Ovary (tissue), 3 donors: ENCODE data around the gene RDX.

ENCODE experiments used
- CTCF ChIP-seq, 3 donors: fragments of 450-650 bp in 2 of 3; fragments of 200-600 bp in 1 of 3; IDR thresholded peaks; one replicate each; pipeline versions ENCODE4 v1.5.1 to v1.8.0; 2016 to 2022; ENCODE audit warnings: antibody characterized with exemption in 3 of 3, mild to moderate bottlenecking in 1 of 3
- POLR2A ChIP-seq: fragments of 450-650 bp; IDR thresholded peaks from one replicate; pipeline ENCODE4 v1.6.1; 2017; ENCODE audit warnings: antibody characterized with exemption, mild to moderate bottlenecking, moderate library complexity
- donor health status: DM: no; HTN: no; CAD: no.

- no peak for TF ChIP-seq CTCF (IDR thresholded peaks at IDR 0.05)
- no peak for TF ChIP-seq POLR2A
These were observed 26.4 kb downstream of the RDX start for GRCh38 chr11:110269996-110270395.
